GM06990 (cell line): ENCODE results near the gene TEKTIP1.

Experiments
- DNase-seq: peaks from one replicate; pipeline ENCODE4 v3.0.0-alpha.2; 2011; ENCODE audit not compliant: insufficient read length; ENCODE audit errors: extremely low read depth
- H3K27me3 ChIP-seq: replicated peaks from 2 replicates; pipeline ENCODE4 v1.6.0; 2011; ENCODE audit warnings: low read length; ENCODE audit not compliant: control insufficient read depth, insufficient read depth
- H3K36me3 ChIP-seq: 2 replicates; pipeline ENCODE4 v1.5.1; 2011; ENCODE audit warnings: low read length; ENCODE audit not compliant: control insufficient read depth, insufficient read depth
- H3K4me3 ChIP-seq: replicated peaks from 2 replicates; pipeline ENCODE4 v1.5.1; 2011; ENCODE audit warnings: low read depth, mild to moderate bottlenecking, control low read depth, low read length
- TF ChIP-seq, protein P1 (sequence below): IDR thresholded peaks from 2 replicates; pipeline ENCODE4 v1.5.1; 2011; ENCODE audit warnings: low read length, control low read depth, mild to moderate bottlenecking, inconsistent platforms; ENCODE audit not compliant: insufficient read depth, poor library complexity, severe bottlenecking

Gene TEKTIP1

GRCh38 chr19:3511506-3512251 is 27.3 kb upstream of the TEKTIP1 start:
- TF ChIP-seq, protein P1, sequence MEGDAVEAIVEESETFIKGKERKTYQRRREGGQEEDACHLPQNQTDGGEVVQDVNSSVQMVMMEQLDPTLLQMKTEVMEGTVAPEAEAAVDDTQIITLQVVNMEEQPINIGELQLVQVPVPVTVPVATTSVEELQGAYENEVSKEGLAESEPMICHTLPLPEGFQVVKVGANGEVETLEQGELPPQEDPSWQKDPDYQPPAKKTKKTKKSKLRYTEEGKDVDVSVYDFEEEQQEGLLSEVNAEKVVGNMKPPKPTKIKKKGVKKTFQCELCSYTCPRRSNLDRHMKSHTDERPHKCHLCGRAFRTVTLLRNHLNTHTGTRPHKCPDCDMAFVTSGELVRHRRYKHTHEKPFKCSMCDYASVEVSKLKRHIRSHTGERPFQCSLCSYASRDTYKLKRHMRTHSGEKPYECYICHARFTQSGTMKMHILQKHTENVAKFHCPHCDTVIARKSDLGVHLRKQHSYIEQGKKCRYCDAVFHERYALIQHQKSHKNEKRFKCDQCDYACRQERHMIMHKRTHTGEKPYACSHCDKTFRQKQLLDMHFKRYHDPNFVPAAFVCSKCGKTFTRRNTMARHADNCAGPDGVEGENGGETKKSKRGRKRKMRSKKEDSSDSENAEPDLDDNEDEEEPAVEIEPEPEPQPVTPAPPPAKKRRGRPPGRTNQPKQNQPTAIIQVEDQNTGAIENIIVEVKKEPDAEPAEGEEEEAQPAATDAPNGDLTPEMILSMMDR: no peak
- Histone ChIP-seq H3K36me3 (peaks cover 7% of the 10 kb centered on the region), H3K27me3 (no peaks in the 10 kb centered on the region), H3K4me3 (no peak overlapping the region)
- DNase-seq: no peak

GRCh38 chr19:3512562-3513228 is 26.3 kb upstream of the TEKTIP1 start:
- peaks cover 7% of the 10 kb centered on the region for H3K36me3 ChIP-seq
- no peak overlapping the region for H3K4me3 ChIP-seq
- TF ChIP-seq, protein P1: no peak
- DNase-seq: no peak
- H3K27me3 ChIP-seq: no peaks in the 10 kb centered on the region

- Histone ChIP-seq H3K4me3 (no peak overlapping the region), H3K27me3 (no peaks in the 10 kb centered on the region), H3K36me3 (peaks cover 7% of the 10 kb centered on the region)
- no peak for DNase-seq
- TF ChIP-seq, protein P1: no peak
Observed at GRCh38 chr19:3513229-3514140, 25.5 kb upstream of the TEKTIP1 start.

DNA sequence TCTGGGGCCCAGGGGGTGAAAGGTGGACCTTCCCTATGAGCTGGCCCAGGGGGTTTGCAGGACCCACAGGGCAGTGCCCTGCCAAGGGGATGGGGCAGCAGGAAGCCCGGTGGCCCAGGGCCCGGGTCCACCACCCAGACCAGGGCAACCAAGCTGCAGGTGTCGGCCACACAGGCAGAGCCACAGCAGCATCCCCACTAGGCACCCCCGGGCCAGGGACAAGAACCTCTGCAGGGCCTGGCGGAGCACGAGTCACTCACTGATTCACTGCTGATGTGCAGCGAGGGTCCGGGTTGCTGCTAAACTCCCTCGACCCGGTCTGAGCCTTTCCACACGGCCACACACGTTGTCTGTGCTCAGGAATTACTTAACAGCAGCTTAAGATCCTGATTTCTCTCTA is 24.0 kb upstream of the TEKTIP1 start:
- Histone ChIP-seq H3K27me3 (no peaks in the 10 kb centered on the region), H3K36me3 (peaks cover 2% of the 10 kb centered on the region), H3K4me3 (no peak overlapping the region)
- no peak for DNase-seq
- TF ChIP-seq, protein P1: no peak

GRCh38 chr19:3515891-3516422 is 23.0 kb upstream of the TEKTIP1 start:
- DNase-seq: no peak
- TF ChIP-seq, protein P1: no peak
- Histone ChIP-seq H3K36me3 (peaks cover 2% of the 10 kb centered on the region), H3K4me3 (no peak overlapping the region), H3K27me3 (no peaks in the 10 kb centered on the region)
